NCI-H774 (cell line): Measurements from ENCODE around the gene CCDC149.

Experiments used
- DNase-seq: peaks from one replicate; lab custom pipeline; 2025; lab: John Stamatoyannopoulos, UW

CCDC149 gene

GRCh38 chr4:24912252-24913118 lies at the start of gene CCDC149:
TSS of gene CCDC149 (minus strand) at chr4:24913042. CDS start at chr4:24912864, 178 bp downstream.
- peak; percentile 92 for DNase-seq

GRCh38 chr4:24957886-24958285 lies 45.0 kb upstream of the CCDC149 start:
- DNase-seq: no peak

DNA sequence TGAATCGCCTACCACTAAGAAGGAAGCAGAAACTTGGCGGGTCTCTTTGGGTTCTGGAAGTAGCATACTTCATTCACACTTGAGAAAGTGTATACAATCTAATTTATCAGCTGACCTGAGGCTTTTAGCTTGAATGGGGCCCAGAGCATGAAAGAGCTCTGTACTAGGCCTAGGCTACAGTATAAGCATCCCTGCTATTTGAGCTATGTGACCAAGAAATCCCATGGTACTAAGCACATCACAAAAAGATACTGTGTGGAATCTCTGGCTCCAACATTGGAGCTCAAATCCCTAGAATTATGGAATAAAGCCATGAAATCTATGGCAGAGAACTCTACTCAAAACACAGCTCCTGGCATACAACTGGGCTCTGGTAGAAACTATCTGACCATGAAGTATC lies 43.9 kb upstream of the CCDC149 start:
- no peak for DNase-seq

- no peak for DNase-seq
Observed at GRCh38 chr4:24956091-24956490, 43.2 kb upstream of the CCDC149 start.

DNA sequence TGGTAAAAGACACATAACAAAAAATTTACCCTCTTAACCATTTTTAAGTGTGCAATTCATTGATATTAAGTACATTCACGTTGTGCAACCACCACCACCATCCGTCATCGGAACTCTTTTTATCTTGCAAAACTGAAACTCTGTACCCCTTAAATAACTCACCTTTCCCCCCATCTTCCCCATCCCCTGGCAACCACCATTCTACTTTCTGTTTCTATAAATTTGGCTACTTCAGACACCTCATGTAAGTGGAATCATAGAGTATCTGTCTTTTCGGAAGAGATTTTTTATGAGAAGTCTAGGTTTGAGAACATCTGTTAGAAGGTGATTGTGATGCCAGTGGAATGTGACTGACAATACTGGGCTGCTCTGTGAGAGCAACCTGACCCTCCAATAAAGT lies 39.8 kb upstream of the CCDC149 start:
- DNase-seq: no peak

- DNase-seq: no peak
Observed at GRCh38 chr4:24949970-24950369, 37.1 kb upstream of the CCDC149 start.

- no peak for DNase-seq
Observed at GRCh38 chr4:24937917-24938281, 25.1 kb upstream of the CCDC149 start.

DNA sequence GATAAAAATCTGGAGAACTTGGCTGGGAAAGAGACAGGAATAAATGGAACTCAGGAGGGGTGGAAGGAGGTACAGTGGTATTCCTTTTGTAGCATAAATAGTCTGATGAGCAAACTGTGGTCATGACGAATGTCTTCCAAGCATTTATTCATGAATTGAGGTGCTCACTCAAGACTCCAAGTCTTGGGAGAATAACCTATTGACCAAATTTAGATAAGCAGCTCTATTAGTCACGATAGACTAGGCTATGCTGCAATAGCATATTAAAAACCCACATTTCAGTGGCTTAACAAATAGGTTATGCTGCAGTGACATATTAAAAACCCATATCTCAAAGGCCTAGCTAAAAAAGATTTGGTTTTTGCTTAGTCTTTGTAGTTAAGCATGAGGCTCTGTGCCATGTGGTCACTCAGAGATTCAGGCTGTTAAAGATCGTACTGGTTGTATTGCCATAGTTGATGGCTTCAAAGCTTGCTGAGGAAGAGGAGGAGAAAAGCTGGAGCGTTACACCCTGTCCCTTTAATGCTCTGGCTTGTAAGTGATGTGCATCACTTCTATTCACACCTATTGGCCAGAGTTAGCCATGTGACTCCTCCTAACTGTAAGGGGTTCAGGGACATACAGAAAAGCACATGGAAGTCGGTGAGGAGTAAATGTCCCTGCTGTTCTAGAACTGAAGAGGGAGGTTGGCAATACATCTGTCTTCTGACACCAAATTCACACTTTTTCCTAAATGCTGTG lies 24.5 kb upstream of the CCDC149 start:
- no peak for DNase-seq

- DNase-seq: no peak
Observed at GRCh38 chr4:24935856-24936255, 23.0 kb upstream of the CCDC149 start.

GRCh38 chr4:24934311-24934710 lies 21.5 kb upstream of the CCDC149 start:
- DNase-seq: no peak

GRCh38 chr4:24933684-24934275 lies 20.9 kb upstream of the CCDC149 start:
- DNase-seq: no peak

DNA sequence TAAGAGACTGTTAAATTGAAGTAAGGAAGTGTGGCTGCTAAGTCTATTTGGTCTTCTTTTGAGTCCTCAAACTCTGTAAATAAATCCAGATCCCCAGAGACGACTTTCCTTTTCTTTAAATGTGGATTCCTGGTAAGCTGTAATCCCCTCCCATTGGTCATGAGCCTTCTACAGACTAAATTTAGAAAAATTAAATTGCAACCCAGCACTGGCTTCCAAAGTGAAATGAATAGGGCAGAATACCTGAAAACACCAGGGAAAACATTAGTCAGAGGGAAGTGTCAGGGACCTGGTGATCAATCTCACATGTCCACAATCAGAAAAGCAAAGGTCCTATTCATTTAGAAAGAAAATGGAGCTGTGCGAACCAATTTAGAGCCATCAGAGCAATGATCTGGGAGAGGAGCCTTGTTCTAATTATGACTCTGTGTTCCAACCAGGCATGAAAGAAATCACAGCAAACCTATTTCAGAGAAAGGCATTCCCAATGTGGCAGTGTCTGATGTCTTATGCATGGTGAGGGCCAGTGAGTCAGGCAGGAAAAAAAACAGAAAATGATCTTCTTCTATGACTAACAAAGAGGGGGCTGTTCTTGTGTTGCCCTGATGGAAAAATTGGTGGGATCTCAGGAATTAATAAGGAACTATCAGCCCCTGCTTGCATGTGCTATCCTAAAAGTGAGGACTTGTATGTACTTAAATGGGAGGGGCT lies 19.8 kb upstream of the CCDC149 start:
- no peak for DNase-seq

- no peak for DNase-seq
Observed at GRCh38 chr4:24930151-24930550, 17.3 kb upstream of the CCDC149 start.

DNA sequence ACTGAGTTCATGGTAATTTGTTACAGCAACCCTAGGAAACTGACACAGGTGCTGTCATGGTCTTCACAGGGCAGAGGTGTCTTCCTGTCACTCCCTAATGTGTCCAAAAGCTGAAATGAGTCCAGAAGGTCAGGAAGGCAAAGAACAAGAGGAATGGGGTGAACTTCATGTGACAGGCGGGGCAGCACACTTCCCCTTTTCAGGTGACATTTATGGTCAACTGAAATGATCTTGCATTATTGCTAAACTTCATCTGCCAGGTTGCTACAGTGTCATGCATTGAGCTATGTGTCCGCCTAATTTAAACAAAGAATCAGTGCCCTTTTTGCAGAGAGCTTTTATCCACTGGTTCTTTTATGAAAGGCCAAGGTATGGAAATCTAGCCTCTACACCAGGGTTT lies 15.9 kb upstream of the CCDC149 start:
- no peak for DNase-seq

DNA sequence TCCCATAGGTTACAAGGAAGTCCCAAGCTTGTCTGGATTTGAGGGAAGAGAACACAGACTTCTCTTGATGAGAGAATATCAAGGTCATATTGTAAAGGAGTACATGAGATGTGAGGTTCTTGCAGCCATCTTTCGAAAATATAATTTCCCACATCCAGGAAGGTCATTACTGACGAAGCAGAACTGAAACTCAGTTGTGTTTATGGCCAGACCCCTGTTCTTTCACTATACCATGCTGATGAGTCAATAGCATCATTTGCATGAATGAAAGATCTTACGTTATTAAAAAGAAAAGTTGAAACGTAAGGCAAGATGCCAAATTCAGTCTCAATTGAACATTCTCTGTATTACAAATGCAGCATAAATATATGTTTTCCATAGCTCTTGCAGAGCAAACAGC lies 14.2 kb upstream of the CCDC149 start:
- DNase-seq: no peak

DNA sequence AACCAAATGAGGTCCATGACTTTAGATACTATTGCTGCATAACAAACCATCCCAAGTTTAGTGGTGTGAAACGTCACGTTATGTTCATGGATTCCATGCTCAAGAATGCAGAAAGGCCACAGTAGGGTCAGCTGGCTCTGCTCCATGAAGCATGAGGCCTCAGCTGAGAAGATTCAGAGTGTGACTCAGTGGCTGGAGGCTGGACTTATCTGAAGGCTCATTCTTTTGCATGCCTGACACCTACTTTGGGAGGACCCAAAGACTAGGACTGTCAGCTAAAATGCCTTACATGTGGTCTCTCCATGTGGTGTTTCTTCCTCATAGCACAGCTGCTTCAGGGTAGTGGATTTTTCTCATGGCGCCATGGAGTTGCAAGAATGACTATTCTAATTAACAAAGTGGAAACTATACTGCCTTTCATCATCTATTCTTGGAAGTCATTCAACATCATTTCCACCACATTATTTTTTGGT lies 11.5 kb upstream of the CCDC149 start:
- no peak for DNase-seq

GRCh38 chr4:24923550-24923949 lies 10.7 kb upstream of the CCDC149 start:
- no peak for DNase-seq

DNA sequence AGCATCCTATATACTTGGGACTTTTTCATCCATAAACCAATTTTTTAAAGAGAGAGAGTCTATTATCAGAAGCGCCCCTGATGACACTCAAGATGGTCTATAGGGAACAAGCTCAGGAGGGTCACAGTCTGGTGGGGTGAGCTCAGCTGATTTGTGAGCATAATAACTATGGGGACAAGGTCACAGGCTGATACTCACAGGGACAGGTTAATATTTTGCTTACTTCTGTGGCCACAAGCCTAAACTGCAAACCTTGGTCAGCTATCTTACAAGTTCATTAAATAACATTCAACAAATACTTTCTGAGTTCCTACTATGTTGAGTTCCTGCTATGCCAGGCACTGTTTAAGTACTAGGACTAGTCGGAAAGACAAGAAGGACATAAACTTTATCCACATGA lies 10.2 kb upstream of the CCDC149 start:
- DNase-seq: no peak

DNA sequence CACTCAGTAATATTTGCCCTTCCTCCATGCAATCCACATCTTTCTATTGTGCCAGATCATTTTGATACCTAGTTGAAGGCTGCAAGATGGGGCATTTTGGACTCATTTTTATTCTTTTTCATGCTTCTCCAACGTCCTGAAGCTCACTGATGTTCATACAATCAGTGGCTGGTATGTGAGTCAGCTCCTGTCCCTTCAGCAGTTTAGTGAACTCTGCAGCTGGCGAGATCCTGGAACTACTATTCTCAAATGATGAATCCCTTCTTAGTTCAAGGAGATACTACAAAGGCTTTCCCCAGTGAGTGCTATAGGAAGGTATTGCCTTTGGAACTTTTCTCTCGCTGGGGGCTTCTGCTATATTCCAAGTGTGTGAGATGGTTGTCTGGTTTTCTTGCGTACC lies 9.6 kb upstream of the CCDC149 start:
- no peak for DNase-seq

- DNase-seq: no peak
Observed at GRCh38 chr4:24921491-24921890, 8.6 kb upstream of the CCDC149 start.

GRCh38 chr4:24920008-24920407 lies 7.2 kb upstream of the CCDC149 start:
- DNase-seq: no peak
